ENCODE results near the gene MEIS2.
"Not testable (repeated sequence)": the region's sequence is repeated elsewhere in the genome, so short reads cannot be mapped to it uniquely, and the experiment has no call there.

MEIS2 gene

DNA sequence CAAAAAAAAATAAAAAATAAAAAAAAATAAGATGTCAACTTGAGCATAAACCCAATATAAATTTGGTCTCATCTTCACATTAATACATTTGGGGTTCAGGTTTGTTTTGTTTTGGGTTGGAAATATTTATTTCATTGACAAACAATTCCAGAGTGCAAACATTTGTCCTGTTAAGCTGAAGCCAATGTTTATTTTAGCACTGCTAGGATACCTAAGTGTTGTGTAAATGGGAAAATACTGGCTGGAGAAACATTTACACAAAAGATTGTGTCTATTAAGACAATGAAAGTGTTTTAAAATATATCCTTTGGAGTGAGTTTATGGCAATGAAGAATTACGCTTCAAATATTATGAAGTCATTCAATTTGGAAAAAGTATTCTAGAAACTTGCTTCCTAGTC is 91.1 kb downstream of the MEIS2 start:
- DNase-seq (ENCODE audit: low read depth in 2 of 2) = no peak

DNA sequence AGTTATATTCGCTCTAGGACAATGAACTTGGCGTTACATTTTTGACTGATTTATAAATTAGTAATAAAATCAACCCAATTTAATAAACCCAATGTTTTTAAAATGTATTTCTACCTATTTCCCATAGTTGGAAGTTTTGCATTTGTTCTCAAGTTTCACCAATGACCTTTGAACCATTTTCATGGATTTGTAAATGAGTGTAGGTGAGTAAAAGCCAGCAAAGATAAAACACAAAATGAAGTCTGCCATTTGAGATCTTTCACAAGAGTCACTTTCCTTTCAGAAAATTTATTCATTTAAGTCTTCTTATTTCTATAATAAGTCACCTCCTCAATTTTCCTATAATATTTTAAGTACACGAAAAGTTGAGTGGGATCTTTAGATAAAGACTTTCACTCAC is 92.1 kb downstream of the MEIS2 start:
- DNase-seq (ENCODE audit: low read depth in 2 of 2) = no peak

DNA sequence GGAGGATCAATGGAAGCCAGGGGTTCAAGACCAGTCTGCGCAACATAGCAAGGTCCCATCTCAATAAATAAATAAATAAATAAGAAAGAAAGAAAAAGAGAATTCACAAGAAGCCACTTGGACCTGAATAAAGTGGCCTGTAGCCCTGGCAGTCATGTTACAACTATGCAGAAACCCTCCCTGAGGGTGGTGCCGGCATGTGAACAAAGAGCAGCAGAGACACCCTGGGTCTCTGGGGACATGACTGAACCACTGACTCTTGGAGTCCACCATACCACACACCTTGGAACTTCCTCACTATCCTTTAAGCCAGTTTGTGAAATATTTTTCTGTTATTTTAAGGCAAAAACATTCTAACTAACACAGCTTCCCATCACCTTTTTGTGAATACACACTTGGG is 93.0 kb downstream of the MEIS2 start:
- DNase-seq (ENCODE audit: low read depth in 2 of 2) = no peak

DNA sequence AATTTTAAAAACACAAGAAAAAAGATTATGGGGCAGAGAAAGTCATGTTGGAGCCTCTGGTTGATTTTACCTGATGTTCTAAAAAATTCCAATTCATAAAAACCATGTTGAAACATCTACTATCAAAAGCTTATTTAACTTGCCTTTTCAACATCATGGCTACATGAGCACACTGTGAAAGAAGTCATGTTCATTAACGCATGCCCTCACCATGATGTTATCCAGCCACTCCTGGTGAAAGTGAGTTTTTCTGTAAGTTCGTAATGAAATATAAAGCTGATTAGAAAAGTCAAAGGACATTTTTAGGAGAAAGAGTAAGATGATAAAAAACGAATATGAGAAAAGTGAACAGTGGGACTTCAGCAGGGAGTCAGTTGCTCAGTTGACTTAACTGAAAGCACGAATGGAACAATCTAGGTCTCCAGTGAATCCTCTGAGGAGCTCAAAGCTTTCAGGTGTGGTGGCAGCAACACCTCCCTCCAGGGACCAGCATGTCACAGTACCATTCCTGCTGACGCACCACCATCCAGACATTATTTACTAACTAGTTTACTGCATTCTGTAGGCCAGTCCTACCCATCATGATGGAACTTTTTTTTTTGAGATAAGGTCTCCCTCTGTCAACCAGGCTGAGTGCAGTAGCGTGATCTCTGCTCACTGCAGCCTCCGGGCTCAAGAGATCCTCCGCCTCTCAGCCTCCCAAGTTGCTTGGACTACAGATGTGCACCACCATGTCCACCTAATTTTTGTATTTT is 95.2 kb downstream of the MEIS2 start:
- no peak for DNase-seq (ENCODE audit: low read depth in 2 of 2)

DNA sequence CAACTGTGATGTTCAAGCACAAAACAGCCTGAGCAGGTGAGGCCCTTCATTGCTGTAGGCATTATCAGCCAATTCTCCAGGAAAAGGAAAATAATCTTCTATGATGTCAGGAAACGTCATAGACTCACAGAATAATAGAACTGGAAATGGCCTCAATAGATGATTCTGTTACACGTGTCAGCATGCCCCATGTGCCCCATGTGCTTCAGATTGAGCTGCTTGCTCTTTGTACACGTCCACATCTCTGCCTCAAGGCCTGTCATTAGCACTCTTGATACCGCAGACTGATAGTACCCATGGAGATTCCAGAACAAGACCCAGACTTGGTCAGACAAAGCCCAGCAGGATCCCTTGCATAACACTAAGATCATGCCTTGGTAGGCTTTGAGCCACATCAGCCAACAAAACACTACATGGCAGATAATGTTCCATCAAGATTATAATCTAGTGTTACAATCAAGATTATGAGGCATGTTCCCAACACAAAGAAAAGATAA is 95.9 kb downstream of the MEIS2 start:
- no peak for DNase-seq (ENCODE audit: low read depth in 2 of 2)

DNA sequence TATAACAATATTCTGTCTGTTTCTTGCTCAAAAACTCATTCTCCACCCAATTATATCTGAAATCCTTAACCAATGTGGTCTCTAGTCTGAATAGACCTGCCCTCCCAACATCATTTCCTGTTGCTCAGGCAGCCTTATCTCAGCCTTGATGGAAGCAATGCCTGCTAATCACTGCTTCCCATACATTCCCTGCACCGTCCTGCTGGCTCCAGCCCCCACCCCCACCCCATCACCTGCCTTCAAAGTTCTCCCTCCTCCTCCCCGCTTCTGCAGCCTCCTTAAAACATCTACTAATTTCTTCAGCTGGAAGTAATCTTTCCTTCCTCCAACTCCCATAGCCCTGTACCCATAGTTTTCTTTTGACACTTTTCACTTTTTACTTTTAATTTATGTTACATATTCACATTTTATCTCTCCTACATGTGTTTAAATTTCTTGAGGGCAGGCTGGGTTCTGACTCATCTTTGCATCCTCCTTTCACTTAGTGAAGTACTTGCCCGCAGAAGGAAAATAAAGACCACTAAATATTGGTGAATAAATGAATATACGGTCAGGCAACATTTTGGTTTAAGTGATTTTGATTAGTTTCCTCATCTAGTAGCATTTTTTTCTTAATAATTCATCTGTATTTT is 98.2 kb downstream of the MEIS2 start:
- DNase-seq (ENCODE audit: low read depth in 2 of 2) = no peak

DNA sequence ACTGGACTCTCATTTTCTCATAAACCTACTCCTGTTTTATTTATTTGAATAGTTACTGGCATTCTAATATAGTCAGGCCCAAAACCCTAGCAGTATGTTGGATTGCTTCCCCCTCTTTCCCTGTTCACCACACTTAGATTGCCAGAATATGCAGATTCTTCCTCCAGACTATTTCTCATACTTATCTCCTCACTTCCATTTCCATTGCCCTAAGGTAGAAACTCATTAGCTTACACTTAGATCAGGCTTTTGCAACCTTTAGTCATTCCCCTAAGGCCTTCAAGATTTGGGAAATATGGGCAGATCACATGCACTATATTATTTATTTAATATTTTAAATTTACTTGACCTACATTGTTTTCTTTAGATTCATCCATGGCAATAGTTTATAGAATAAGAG is 98.9 kb downstream of the MEIS2 start:
- DNase-seq (ENCODE audit: low read depth in 2 of 2) = no peak

DNA sequence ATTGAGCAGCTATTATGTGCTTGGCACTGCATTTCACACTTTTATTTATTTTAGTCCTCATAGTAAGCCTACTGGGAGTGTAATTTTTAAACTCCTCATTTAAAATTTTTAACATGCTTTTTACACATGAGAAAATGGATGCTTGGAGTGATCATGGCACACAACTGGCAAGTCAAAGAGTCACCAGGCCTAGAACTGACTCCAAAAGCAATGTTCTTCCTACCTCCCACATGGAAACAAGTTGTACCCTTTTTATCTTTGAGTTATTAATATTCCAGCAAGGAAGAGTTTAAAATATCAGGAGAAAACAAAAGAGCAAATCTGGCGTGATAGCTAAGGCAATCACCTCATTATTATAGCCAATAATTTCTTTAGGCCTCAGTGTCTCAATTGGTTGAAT is 100.6 kb downstream of the MEIS2 start:
- DNase-seq (ENCODE audit: low read depth in 2 of 2) = no peak

DNA sequence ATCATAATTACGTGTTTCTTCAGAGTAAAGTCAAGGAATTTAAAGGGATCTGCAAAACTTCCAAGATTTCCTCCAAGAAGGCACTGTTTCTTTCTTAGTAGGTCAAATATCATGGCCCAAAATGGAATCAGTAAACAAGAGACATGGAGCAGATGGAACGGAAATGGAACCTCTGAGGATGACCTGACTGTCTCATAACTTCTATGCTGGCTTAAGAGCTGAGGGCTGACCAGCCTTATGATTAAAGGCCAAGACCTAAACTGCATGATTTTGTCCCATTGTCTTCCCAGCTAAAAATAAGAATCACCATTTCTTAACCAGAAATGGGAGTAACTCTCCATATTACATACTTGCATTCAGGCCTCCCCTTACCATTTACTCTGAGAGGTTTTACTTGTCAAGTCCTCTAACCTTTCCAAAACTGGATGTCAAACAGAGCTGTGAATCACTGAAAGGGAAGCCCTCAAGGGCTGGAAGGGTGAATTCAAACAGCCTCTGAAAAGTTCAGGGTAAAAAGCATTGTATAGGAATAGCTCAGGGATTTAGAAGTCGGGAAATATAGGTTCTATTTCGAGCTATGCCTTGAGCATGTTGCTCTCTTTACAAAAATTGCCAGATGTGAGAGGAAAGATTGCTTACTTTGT is 103.7 kb downstream of the MEIS2 start:
- DNase-seq (ENCODE audit: low read depth in 2 of 2) = no peak

DNA sequence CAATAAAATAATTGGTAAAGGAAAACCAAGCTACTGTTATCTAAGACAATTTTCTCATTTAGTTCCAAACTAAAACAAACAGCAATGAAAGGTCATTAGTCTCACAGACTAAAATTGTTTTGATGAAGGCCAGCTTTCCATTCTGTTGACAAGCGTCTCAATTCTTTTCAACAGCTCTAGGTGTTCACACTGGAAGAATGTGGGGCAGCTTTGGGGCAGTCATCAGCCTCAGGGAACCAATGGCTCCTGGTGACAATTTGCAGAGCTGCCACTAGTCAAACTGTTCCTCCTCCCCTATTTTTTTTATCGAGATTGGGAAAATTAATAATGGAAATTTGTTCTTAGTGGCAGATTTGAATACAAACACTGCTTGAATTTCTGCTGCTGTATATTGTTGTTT is 104.2 kb downstream of the MEIS2 start:
- DNase-seq (ENCODE audit: low read depth in 2 of 2) = no peak

DNA sequence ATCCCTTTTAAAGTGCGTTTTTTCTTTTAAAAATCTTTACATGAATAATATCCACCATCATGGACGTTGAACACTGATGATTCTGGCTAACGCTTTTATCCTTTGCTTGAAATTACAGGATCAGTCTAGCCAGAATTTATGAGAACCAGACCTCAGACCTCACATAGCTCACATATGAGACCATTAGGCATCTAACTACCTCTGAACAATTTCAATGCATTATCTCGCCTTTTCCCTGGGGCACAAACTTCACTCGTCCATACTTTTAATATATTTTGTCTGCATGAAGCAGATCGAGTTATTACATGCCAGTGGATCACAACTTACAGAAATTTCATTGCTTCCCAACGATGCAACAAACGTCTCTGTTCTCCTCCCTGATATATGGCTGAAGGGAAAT is 105.6 kb downstream of the MEIS2 start:
- no peak for DNase-seq (ENCODE audit: low read depth in 2 of 2)

DNA sequence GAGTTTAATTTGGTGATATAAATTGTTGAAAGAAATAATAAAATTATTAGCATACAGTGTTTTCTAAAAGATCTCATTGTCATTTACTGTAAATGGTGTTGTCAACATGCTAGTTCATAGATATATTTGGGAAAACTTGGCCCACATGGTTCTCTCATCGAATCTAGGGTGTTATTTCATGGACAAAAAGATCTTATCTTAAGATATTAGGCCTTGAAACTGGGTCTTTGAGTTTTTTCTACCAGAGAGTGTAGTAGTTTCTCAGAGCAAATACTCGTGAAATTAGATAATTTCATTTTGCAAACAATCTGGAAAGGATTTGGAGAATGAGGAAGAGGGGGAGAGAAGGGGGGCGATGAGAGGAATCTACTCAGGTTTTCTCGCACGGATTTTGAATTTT is 107.9 kb downstream of the MEIS2 start:
- DNase-seq (ENCODE audit: low read depth in 2 of 2) = no peak

DNA sequence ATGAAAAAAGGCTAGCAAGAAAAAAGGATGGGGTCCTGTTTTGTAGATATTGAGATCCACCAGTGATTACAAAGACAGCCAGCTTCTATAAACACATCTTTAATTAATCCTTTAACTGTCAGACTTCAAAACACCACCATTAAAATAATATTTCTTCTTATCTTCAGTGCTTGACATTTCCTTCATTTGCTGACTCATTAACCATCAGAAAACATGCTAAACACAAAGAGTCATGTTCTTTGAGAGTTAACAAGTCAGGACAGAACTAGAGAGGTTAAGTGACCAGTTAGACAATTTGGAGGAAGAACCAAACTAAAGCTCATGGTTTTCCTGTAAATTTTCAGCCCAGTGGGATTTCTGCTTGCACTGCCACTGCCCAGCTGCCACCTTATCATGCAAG is 111.4 kb downstream of the MEIS2 start:
- no peak for DNase-seq (ENCODE audit: low read depth in 2 of 2)

DNA sequence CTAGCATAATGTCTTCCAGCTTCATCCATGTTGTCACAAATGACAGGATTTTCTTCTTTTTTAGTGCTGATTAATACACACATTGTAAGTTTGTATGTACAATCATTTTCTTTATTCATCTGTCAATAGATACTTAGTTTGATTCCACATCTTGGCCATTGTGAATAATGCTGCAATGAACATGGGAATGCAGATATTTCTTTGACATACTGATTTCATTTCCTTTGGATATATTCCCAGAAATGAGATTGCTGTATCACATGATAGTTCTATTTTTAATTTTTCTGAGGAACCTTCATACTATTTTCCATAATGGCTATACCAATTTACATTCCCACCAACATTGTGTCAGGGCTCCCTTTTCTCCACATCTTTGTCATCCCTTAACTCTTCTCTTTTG is 117.9 kb downstream of the MEIS2 start:
- DNase-seq (ENCODE audit: low read depth in 2 of 2) = no peak

DNA sequence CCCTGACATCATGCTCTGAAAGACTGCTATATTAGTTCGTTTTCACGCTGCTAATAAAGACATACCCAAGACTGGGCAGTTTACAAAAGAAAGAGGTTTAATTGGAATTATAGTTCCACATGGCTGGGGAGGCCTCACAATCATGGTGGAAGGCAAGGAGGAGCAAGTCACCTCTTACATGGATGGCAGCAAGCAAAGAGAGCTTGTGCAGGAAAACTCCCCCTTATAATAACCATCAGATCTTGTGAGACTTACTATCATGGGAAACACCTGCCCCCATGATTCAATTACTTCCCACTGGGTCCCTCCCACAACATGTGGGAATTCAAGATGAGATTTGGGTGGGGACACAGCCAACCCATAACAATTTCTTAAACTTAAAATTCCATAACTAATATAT is 120.1 kb downstream of the MEIS2 start:
- not testable (repeated sequence) for DNase-seq (ENCODE audit: low read depth in 2 of 2)

DNA sequence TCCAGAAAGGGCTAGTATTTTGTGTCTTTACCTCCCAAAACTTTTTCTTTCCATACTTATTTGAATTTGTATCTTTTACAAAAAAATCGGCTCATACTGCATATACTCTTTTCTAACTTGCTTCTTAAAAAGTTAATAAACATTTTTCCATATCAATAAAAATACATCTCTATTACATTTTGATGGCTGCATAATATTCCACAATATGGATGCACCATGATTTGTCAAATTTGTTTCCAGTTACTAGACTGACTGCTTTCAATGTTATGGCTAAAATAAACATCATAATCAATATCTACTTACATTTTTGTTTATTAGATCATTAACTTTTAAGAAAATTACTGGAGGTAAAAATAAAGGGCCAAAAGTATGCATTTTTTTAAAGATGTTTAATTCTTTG is 121.7 kb downstream of the MEIS2 start:
- no peak for DNase-seq (ENCODE audit: low read depth in 2 of 2)

DNA sequence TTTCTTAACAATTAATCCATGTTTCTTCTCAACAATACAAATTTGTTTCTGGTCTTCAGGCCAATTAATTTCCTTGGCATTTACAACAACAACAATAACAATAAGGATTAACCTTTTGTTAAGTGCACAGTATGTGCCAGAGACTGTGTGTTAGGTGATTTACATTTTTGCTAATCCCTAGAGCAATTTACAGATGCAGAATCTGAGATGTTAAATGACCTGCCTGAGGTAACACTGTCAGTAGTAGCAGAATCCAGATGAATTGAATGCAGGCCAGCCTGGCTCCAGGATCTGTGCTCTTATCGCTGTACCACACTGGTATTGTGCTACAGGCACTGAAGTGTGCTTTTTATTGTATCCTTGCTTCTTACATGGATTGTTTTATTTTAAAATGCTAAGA is 122.2 kb downstream of the MEIS2 start:
- no peak for DNase-seq (ENCODE audit: low read depth in 2 of 2)

DNA sequence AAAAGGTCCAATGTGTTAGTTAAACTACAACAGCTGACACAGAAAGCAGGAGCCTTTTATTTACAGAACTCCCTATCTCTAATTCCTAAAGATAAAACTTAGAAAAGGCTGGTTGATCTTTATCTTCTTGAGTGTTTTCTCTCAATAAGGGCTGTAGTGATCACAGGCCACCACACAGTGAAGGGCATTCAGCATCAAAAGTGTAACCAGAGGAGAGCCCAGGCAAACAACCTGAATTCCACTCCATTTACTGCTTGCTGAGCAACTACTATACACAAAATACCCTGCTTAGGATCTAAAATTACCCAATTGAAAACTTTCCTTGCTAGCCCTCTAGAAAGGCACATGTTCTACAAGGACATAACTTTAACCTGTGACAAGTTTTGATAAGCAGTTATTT is 122.7 kb downstream of the MEIS2 start:
- no peak for DNase-seq (ENCODE audit: low read depth in 2 of 2)

DNA sequence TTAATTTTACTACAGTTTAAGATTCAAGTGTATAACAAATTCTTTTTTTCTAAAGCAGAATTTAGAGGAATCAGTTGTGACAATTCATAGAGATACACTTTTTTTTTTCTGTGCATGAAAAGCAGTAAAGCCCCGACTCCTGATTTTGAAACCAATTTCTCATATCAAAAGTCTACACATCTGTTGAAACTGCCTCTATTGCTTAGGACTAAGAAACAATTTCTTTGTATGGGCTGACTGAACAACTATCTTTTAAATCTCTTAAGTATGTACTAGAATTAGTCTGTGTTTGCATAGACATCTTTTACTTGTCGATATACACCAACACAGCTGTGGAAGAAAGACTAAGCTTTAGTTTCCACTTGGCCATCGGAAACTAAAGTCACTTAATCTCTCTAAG is 127.6 kb downstream of the MEIS2 start:
- DNase-seq (ENCODE audit: low read depth in 2 of 2) = no peak

DNA sequence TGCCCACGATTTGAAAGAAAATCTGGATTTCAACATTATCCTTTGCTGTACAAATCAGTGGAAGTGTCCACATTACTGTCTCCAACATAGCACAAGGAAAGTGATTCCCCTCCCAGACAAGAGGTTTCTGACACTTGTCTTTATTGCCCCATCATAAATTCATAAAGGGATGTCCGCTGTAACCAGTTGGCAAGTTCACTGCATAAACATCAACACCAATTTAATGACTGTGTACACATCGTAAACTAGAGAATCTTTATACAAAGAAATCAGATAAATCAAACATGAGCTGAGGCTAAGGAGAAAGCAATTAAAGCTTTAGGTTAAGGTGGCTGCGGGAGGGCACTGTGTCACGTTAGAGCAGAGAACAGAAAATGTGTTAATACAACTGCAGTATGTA is 129.8 kb downstream of the MEIS2 start:
- DNase-seq (ENCODE audit: low read depth in 2 of 2) = no peak

DNA sequence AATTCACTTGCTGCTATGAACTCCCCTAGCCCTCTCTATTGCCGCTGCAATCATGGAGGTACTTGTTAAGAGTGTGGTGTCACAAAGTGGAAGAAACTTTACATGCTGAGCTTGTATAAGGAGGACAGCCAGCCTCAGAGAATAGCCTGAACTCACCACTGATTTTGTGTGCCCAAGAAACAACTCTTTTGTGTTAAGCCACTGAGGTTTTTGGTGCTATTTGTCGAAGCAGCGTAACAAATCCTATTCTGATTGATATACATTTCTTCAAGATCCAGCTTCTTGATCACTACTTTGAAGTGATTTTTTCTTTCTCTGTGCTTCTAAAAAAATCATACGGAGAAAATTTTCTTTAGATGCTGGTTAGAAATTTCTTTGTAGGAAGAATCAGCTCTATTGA is 132.4 kb downstream of the MEIS2 start:
- no peak for DNase-seq (ENCODE audit: low read depth in 2 of 2)

DNA sequence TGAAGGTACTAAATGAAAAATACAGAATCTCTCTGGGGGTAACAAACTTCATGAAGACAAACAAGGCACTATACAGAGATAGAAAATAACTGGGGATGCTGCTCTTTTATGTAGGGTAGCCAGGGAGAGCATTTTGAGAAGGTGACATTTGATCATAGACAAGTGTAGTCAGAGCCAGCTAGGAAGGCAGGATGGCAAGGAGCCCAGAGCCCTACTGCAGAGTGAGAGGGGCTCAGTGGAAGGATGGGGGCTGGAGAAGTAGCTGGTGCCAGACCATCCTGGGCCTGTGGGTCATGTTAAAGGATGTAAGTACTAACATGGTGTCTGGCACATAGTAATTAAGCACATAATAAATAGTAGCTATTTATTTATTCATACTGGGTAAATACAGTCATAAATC is 133.6 kb downstream of the MEIS2 start:
- no peak for DNase-seq (ENCODE audit: low read depth in 2 of 2)
